NCI-H1092 treated with DMSO at 0.1 percent for 48 hours (cell line): Measurements from ENCODE around the gene PLCE1.
"Not testable (repeated sequence)": the region's sequence is repeated elsewhere in the genome, so short reads cannot be mapped to it uniquely, and the experiment has no call there.

Source experiments
- DNase-seq: peaks from one replicate; lab custom pipeline; 2025; lab: John Stamatoyannopoulos, UW

The PLCE1 gene

DNA sequence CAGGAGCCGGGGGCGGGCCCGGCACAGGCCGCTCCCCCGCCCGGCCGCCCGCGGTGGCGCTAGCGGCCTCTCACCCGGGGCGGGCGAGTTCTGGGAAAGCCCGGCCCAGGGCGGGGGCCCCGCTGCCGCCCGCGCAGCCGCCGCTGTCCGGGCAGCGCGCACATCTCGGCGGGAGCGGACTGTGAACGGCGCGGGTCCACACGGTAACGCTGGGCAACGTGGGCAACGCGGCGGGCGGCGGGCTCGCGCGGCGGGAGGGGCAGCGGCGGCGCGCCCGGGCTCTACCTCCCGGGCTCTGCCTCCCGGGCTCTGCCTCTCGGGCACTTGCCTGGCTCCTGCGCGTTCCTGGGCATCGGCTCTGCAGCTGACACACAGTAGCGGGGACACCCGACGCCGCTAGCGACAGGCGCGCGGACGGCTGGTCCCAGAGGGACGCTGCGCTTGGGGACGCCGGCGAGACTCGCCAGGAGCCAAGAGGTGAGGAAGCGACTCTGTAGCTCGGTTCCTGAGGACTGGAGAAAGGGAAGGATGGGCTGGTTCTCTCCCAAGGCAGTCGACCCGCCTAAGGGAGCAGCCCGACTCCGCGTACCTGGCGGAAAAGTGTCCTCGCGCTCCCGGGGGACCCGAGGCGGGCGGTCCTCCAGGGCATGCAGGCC, at the start of gene PLCE1:
PLCE1 (plus strand) TSS at position 150 of the 656 bp plus-strand sequence. CDS start 37,116 bp downstream, outside the sequence.
- DNase-seq = peak; percentile 37

DNA sequence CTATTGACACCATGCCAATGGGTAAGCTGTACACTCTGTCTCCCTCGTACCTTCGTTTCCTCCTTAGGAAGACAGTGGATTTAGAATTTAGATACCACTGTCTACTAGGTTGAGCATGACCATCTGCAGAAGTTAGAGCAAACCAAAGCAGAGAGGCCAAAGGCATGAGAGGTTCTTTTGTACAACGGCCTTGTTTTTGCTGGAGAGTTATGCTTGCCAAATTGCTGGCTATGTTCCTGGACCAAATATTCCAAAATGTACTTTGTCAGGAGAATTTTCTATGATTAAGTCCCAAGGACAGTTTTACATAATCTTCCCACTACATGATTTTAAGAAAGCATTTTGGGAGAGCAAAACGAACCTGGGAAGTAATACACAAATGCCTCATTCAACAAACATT, 47.9 kb upstream of the PLCE1 start:
- DNase-seq = no peak

DNA sequence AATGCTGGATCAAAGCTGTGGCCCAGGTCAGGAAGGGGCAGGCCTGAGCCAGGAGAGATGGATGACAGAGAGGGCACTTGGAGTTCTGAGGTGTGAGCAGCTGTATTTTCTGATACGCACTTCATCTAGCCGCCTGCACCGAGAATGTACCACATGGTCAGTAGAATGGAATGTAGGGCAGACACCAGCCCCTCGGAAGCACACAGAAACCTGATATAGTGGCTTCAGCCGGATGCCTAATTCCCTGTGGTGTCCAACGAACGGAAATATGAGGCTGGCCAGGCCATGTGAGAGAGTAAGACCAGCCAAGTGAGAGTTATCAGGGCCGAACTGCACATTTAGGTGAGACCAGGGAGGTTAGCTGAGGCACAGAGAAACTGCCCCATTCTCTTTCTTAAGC, 46.7 kb upstream of the PLCE1 start:
- DNase-seq = no peak

DNA sequence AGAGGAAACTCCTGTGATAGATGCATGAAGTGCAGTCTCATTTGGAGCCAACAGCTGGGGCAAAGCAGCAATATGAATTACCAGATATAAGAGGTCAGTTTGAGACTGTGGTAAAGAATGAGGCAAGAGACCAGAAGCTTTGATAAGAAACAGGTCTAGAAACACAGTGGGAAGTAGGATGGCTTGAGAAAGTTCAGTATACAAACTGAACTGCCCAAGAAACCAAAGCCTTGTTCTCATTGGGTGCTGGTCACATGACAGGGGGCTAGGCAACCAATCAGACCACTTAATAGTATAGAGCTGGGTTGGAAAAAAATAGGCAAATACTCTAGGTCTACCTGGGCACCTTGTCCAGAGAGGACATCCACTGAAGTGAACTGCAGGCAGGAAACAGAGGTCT, 46.2 kb upstream of the PLCE1 start:
- no peak for DNase-seq

DNA sequence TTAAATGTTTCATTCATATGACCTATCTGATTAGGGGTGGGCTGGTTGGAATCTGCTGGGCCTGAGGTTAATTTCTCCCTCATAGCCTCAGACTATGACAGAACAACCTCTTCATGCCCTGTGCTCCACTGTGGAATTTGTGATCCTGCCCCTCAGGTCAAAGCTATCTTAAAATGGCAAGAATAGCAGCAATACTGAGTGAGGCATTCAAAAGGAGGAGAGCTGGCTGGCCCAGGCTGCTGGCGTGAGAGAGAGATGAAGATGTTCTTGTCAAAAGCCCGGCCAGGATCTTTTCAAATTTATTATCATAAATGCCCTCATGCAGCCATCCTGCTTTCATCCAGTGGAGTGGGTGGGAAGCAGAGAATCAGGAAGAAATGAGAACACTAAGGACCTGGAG, 41.8 kb upstream of the PLCE1 start:
- no peak for DNase-seq

DNA sequence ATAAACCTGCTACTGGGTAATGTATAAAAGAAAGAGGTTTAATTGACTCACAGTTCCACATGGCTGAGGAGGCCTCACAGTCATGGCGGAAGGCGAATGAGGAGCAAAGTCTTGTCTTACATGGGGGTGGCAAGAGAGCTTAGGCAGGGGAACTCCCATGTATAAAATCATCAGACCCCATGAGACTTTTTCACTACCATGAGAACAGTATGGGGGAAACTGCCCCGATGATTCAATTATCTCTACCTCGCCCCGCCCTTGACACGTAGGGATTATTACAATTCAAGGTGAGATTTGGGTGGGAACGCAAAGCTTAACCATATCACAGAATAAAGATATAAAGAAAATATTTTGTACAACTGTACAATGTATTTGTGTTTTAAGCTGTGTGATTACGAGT, 39.4 kb upstream of the PLCE1 start:
- DNase-seq = no peak

DNA sequence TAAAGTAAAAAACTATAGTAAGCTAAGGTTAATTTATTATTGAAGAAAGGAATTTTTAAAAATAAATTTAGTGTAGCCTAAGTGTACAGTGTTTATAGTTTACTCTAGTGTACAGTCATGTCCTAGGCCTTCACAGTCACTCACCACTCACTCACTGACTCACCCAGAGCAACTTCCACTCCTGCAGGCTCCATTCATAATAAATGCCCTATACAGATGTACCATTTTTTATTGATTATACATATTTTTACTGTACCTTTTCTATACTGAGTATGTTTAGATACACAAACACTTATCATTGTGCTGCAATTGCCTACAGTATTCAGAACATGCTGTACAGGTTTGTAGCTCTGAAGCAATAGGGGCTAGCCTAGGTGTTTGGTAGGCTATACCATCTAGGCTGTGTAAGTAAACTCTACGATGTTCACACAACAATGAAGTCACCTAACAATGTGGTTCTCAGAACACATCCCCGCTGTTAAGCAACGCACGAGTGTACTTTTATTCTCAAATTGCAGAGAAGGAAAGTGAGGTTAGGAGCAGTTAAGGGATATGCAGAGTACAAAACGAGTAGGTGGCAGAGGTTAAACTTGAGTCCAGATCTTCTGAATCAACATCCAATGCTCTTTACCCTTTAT, 38.9 kb upstream of the PLCE1 start:
- no peak for DNase-seq

DNA sequence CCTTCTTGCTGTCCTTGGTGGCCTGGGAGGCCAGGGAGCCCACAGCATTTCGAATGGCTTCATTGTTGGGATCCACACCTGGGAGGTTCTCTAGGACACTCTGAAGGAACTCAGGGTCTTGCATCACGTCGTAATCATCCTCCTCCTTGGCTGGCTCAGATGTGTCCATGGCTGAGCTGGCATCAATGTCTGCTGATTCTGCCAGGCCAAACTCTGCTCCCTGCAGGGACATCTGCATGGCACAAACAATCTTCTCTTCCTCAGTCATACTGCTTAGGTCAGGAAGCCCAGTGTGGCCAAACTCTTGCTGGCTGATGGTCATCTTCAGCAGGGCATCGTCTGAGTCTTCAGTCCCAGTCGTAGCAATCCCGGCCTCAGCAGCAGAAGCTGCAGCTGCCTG, 34.9 kb upstream of the PLCE1 start:
- no peak for DNase-seq

DNA sequence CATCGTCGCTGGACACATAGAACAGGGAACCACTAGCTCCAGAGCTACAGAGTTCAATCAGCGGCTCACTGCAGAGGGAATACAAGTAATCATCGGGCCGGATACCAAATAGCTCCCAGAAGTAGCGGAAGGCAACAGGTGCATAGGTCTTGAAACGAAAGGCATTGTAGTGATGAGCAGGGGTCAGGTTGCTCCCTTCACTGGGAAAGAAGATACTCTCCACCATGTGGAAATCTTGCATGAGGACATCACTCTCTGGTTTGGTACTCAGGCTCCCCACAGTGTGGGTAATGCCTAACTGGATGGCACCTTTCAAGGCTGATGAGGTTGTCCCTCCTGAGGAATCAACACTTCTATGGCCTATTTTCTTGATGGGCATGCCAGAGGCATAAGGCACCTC, 32.7 kb upstream of the PLCE1 start:
- DNase-seq = not testable (repeated sequence)

DNA sequence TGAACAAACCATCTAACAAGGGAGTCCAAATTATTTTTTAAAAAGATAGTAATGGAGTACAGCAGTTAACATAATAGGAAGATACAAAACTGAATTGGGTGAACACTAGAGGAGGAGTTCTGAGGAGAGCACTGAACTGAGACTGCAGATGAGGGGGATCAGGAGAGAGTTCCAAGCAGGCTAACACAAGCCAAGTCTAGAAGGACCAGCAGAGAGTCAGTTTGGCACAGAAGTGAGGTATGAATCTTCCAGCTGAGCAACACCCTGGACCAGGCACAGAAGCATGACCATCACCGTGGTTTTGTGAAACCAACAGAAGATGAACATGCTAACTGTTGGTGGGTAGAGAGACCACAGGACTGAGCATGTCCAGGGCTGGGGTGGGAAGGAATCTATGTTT, 30.8 kb upstream of the PLCE1 start:
- DNase-seq = no peak

DNA sequence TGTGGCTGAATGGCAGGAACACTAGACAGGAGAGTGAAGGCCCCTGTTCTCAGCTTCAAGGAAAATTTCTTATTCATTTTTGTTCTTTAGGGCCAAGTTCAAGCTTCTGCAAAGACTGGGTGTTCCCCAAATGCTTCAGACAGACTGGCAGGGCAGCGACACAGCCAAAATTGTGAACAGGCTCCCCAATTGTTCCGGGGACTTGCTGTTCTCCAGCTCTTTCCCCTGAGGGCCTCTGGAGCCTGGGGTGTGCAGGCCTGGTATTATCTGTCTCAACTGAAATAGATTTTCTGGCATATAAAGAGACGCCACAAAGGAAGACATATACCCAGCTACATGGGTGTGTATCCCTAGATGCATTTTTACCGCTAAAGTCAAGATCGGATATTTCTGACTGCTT, 30.3 kb upstream of the PLCE1 start:
- no peak for DNase-seq

DNA sequence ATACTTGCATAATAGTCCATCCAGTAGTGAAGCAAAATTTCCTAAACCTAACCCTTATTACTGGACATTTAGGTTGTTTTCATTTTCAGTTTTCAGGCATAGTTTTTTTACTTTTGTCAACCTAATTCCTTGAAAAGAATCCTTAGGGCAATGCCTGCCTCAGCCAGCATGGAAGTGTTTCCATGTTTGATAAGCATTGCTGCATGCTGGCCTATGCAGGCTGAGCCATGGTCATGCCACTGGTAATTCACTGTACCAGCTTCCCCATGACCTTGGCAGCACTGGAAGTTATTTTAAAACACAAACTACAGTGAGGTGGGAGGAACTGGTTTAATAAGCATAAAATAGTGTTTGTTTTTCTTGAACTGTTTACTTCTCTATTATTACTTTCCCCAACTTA, 27.8 kb upstream of the PLCE1 start:
- no peak for DNase-seq

DNA sequence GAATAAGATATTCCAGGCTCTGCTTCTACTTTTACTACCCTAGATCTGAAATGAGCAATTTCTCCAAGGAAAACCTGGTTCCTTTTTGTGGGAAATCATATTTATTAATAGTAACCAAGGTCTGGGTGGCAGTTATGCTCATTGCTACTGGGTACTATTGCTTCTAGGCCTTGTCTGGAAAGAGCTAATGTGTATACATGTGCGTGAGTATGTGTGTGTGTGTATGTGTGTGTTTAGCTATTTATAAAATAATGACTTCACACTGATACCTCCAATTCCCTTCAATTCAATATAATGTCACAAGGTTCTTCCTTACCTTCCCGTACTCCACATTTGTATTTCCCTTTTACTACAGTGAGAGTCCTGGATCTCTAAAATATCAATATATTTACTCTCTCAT, 26.0 kb upstream of the PLCE1 start:
- DNase-seq = no peak

DNA sequence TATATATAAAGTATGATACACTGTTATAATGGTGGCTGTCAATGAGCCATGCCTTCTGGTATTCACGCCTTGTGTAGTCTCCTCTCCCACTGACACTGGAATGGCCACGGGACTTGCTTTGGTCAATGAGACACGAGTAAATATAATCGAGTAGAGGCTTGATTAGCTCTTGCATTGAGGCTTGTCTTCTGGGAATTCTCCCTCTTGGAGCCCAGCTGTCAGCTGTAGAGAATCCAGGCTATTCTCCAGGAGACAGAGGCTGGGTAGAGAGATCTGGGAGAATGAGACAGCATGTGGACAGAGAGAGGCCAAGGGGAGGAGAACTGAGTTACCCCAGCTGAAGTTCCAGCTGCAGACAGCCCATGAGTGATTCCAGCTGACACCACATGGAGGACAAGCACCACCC, 25.2 kb upstream of the PLCE1 start:
- DNase-seq = no peak

DNA sequence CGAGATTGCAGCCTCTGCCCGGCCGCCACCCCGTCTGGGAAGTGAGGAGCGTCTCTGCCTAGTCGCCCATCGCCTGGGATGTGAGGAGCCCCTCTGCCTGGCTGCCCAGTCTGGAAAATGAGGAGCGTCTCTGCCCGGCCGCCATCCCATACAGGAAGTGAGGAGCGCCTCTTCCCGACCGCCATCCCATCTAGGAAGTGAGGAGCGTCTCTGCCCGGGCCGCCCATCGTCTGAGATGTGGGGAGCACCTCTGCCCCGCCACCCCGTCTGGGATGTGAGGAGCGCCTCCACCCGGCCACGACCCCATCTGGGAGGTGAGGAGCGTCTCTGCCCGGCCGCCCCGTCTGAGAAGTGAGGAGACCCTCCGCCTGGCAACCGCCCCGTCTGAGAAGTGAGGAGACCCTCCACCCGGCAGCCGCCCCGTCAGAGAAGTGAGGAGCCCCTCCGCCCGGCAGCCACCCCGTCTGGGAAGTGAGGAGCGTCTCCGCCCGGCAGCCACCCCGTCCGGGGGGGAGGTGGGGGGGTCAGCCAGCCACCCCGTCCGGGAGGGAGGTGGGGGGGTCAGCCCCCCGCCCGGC, 23.2 kb upstream of the PLCE1 start:
- not testable (repeated sequence) for DNase-seq

DNA sequence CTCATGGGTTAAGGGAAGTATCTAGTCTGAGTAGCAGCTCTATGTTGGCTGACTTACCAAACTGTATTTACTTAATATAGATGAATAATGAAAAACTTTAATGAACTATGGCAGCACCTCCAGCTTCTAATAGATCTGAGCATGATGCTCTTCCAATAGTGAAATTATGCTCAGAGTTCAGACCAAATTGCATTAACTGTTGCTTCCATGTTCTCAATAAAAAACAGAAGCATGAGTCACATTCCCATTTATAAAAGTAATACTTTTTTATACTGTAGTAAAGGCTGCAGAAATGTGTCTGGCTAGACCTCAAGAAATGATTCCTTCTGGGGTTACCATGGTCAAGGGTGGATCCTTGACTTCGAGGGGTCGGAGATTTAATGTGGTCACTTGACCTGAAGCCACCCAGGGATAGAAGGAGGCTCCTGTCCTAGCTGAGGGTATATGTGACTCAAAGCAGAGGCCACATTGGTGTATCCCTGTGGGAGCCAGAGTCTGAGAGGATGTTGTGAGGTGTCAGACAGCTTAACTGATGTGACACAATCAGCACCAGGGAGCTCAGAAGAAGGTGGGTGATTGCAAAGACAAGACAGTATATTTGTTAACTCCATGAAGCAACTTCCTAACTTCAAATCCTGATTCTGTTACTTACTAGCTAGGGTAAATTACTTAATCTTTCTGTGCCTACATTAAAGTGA, 19.8 kb upstream of the PLCE1 start:
- no peak for DNase-seq

DNA sequence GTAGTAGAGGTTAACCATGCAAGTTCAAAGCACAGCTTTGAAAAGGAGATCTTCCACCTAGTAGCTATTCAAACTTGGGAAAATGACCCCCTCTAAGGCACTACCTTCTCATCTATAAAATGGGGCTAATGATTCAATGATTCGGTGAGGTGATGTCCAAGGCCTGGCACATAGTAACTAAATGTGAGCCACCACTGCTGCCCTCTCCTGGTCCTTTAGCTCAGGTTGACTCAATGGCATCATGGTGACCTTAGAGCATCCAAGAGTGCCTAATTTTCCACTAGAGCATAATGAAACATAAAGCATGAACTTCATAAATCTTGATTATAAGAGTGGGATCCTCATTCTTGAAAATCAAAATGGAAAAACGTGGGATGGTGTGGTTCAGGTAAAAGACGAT, 16.3 kb upstream of the PLCE1 start:
- no peak for DNase-seq

DNA sequence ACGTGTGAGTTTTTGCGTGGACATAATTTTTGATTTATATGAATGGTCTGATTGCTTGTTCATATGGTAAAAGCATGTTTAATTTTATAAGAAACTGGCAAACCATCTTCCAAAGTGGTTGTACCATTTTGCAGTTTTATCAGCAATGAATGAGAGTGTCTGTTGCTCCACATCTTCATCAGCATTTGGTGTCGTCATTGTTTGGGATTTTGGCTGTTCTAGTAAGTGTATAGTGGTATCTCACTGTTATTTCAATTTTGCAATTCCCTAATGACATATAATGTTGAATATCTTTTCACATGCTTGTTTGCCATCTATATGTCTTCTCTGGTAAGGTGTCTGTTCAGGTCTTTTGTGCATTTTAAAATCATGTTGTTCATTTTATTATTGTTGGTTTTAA, 13.2 kb upstream of the PLCE1 start:
- DNase-seq = no peak

DNA sequence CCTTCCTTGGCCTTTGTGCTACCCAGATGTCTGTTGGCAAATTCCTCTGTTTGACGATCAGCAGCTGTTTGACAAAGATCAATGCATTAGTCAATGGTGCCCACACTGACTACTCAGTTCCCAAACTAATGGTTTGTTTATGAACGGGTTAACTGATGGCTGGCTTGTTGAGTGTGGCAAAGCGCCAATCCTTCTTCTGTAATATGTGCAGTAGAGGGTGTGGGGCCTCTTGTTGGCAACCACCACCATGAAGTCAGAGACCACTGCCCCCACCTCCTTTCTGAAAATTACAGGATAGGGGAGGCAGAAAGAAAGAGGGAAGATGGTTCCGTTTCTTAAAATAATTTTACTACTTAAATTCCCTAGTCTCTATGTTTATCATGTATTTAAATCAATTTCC, 2.6 kb upstream of the PLCE1 start:
- no peak for DNase-seq

DNA sequence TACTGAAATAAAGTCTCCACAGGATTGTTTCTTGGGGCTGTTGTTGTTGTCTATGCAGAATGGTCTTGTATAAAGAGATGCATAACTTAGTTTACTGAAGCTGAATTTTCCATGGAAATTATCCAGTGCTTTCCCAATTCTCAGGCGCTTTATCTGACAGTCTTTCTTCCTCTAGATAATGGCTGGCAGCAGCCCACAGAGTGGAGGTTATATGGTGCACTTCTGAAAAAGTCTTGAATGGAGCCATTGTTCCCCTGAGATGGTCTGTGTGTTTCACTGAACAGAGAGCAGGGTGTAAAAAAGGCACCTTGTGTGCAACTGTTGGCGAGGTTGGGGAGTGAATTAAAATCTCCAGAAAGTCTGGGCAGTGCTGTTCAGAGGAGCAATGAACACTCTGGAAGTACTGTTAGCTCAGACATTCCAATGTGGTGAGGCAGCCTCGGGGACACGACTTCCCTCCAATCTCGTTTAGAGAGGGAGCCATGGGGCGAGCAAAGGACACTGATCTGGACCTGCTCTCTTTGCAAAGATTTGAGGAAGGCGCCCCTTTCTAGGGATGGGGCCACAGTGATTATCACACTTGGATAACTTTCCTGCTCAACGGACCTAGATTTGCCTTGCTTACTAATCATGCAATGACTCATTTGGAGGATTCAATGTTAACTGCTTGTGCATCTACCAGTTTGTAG, 2.0 kb upstream of the PLCE1 start:
- DNase-seq = no peak

DNA sequence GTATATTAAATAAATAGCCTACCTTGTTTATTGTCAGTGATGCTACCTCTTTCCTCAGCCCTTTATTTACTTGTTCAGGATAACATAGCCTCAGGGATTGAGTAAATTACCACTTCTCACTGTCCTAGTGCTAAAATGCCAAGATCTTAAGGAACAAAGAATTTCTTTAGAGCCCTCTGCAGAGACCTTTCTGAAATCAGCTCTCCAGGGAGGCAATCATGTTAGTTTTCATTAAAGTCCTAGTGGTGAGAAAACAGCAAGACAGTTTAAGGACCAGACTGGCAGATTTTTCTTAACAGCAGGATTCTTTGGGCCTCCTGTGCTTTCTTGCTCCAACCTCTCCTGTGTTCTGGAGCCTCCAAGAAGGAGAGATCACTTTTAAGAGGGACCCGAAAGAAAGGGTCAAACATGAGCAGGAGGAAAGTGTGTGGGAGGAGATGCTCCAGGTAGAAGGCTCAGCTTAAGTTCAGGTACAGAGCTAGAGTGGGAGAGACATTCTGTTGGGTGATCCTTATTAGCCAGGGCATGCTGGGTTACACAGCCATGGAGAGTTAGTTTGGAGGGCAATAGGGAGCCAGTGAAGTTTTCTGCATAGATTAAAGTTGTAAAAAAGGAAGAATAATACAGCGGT, 1.2 kb upstream of the PLCE1 start:
- DNase-seq = no peak

DNA sequence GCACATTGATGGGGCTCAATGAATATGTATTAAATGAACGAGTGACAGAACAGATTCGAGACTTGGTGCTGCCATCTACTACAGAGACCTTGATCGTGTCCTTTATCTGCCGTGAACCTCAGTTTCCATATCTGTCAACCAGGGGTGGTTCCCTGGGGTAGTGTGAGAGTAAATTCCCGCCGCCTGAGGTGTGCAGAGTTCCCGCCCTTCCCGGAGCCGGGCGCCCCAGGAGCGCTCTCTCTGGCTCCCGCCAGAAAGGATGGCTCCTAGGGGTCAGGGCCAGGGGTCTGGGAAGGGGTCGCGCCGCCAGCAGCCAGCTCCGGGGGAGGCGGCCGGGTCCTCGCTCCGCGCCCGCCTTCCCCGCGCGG, 333 bp upstream of the PLCE1 start:
- DNase-seq = no peak
